HG02884 (cell line): ENCODE results near the gene BTN3A1.
A peak's percentile ranks its signal among the peaks of the same experiment; 100 is the strongest.
"Not testable (repeated sequence)": the region's sequence is repeated elsewhere in the genome, so short reads cannot be mapped to it uniquely, and the experiment has no call there.

Source experiments
- ATAC-seq: cut with Tn5 transposase; IDR thresholded peaks from one replicate; pipeline ENCODE4 v1.9.1; 2021; ENCODE audit warnings: mild to moderate bottlenecking, moderate library complexity; ENCODE audit not compliant: unreplicated experiment

BTN3A1 gene

GRCh38 chr6:26439151-26440125, 37.4 kb downstream of the BTN3A1 start:
- no peak for ATAC-seq

- no peak for ATAC-seq
Observed at GRCh38 chr6:26440977-26441358, 38.9 kb downstream of the BTN3A1 start.

GRCh38 chr6:26441977-26442376, 39.9 kb downstream of the BTN3A1 start:
- ATAC-seq, result no peak

- ATAC-seq, result peak; percentile 68
Observed at GRCh38 chr6:26445934-26446667, 44.0 kb downstream of the BTN3A1 start.

- ATAC-seq, result no peak
Observed at GRCh38 chr6:26447257-26447656, 45.2 kb downstream of the BTN3A1 start.

GRCh38 chr6:26450240-26450639, 48.2 kb downstream of the BTN3A1 start:
- no peak for ATAC-seq

- no peak for ATAC-seq
Observed at GRCh38 chr6:26452631-26453235, 50.7 kb downstream of the BTN3A1 start.

GRCh38 chr6:26454631-26455030, 52.6 kb downstream of the BTN3A1 start:
- no peak for ATAC-seq

GRCh38 chr6:26455357-26455970, 53.4 kb downstream of the BTN3A1 start:
- no peak for ATAC-seq

GRCh38 chr6:26457264-26457805, 55.3 kb downstream of the BTN3A1 start:
- ATAC-seq, result peak; percentile 45

GRCh38 chr6:26457806-26458688, 56.0 kb downstream of the BTN3A1 start, which contains the start of gene BTN2A1:
TSS of gene BTN2A1 (plus strand) at chr6:26457955. CDS start at chr6:26458637, 682 bp downstream.
- ATAC-seq, result peak; percentile 98

GRCh38 chr6:26459023-26459810, 57.1 kb downstream of the BTN3A1 start:
- ATAC-seq, result no peak

- not testable (repeated sequence) for ATAC-seq
Observed at GRCh38 chr6:26461353-26461752, 59.3 kb downstream of the BTN3A1 start.

GRCh38 chr6:26464014-26464413, 61.9 kb downstream of the BTN3A1 start:
- no peak for ATAC-seq

- no peak for ATAC-seq
Observed at GRCh38 chr6:26464416-26465131, 62.5 kb downstream of the BTN3A1 start.
